ENCODE data around the gene ENHO. TPM values are rescaled to one million over a fixed set of nuclear protein-coding genes. Genes with fewer than 3 reads are reported as not detected.
A peak's percentile ranks its signal among the peaks of the same experiment; 100 is the strongest.
"Not testable (repeated sequence)": the region's sequence is repeated elsewhere in the genome, so short reads cannot be mapped to it uniquely, and the experiment has no call there.

The ENHO gene
- polyA plus RNA-seq, 6 donors from 2014 or later, result not detected

DNA sequence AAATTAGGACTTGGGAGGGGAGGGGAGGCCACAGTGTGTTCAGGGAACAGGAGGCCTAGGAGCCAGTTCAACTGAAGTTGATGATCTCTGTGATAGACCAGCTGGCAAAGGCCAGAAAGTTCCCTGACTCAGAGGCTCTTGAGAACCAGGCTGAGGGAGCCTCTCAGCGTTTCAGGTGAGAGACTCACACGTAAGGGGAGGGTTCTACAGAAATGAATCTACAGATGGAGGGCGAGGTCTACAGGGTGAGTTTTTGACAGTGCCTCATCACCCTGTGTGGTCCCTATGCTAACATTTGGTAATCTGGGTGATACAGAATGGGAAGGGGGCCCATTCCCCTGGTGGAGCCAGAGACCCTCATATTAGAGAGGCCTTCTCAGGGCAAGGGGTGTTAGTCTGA lies 32.0 kb downstream of the ENHO start:
- Mint-ChIP-seq H3K27ac (peak overlapping the region in 1 of 6 donors; percentile 64), H3K9me3 (no peaks in the 10 kb centered on the region), H3K36me3 (no peaks in the 10 kb centered on the region), H3K27me3 (peaks cover 17 to 81% (median 64%) of the 10 kb centered on the region in 3 donors), H3K4me1 (no peaks in the 10 kb centered on the region), H3K4me3 (no peak overlapping the region)
- DNase-seq (no peak), ATAC-seq (ENCODE audit: low read depth in 2 of 2) (no peak)

DNA sequence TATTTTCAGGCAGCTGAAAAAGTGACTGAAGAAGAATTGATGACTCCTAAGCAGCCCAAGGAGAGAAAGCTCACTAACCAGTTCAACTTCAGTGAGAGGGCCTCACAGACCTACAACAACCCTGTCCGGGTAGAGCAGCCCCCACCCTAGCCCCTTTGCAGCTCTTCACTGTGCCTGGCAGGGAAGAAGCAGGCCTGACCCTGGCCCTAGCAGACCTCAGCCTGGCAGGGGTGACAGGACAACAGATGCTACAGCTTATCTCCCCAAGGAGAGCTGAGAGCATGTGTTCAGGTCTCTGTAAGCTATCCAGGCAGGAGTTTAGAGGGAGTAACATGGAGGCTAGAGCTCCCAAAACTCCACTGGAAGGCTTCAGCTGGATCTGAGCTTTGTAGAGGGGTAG lies 32.4 kb downstream of the ENHO start:
- no peaks in the 10 kb centered on the region for H3K4me1 Mint-ChIP-seq
- no peaks in the 10 kb centered on the region for H3K36me3 Mint-ChIP-seq
- no peak overlapping the region for H3K4me3 Mint-ChIP-seq
- H3K27me3 Mint-ChIP-seq, result peaks cover 18 to 77% (median 64%) of the 10 kb centered on the region in 3 donors
- no peak for DNase-seq
- ATAC-seq (ENCODE audit: low read depth in 2 of 2), result no peak
- H3K27ac Mint-ChIP-seq, result peak overlapping the region in 1 of 6 donors; percentile 64
- H3K9me3 Mint-ChIP-seq, result no peaks in the 10 kb centered on the region

DNA sequence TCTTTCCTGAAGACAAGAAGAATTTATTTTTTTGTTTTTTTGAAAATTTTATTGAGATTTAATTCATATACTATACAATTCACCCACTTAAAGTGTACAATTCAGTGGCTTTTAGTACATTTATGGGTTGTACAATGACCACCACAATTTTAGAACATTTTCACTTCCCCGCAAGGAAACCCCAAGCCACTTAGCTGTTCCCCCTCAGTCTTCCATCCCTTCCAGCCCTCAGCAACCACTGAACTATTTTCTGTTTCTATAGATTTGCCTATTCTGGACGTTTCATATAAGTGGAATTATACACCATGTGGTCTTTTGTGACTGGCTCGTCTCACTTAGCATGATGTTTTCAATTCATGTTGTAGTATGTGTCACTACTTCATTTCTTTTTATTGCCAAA lies 36.2 kb downstream of the ENHO start:
- Mint-ChIP-seq H3K36me3 (no peaks in the 10 kb centered on the region), H3K27me3 (peaks cover 17 to 56% (median 40%) of the 10 kb centered on the region in 3 donors), H3K4me3 (no peak overlapping the region), H3K27ac (no peak overlapping the region), H3K9me3 (peaks cover 0 to under 1% (median 0%) of the 10 kb centered on the region in 7 donors), H3K4me1 (no peaks in the 10 kb centered on the region)
- ATAC-seq (ENCODE audit: low read depth in 2 of 2), result no peak
- DNase-seq, result no peak

DNA sequence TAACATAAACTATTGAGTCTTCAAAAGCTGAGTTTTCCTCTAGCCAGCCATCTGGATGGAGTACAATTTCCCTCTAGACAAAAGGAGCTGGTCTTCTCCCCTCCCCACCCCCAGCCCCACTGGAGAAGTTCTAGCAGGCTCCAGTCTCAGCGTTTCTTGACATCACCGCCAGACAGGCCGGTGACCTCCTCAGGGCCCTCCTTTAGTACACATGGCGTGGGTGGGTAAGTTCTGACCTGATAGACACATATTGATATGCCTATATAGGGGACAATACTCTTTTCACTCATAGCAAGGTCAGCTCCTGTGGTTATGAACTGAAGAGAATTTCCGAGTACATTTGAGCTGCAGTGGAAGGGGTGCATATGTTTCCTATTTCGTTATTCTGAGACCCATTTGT lies 37.0 kb downstream of the ENHO start:
- Mint-ChIP-seq H3K27ac (no peak overlapping the region), H3K4me3 (no peak overlapping the region), H3K9me3 (peaks cover 0 to 2% (median 0%) of the 10 kb centered on the region in 7 donors), H3K36me3 (no peaks in the 10 kb centered on the region), H3K27me3 (peaks cover 19 to 52% (median 33%) of the 10 kb centered on the region in 3 donors), H3K4me1 (no peaks in the 10 kb centered on the region)
- ATAC-seq (ENCODE audit: low read depth in 2 of 2), result no peak
- DNase-seq, result no peak

DNA sequence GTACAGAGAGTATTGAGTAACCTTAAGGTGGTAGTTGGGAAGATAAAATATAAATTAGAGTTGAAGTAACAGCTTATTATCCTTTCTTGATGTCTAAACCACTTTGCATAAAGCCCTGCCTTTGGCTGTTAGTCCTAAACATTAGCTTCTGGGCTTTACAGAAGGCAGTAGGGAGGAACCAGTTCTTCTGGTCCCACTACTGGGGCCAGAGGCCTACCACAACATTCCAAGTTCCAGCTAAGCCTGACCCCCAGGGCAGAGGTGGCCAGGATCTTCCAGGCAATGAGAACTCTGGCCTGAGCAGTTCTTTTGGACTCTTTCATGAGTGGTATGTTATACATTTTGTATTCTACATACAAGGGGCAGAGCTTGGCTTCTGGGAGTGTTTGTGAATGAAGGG lies 38.1 kb downstream of the ENHO start:
- peaks cover 0 to 2% (median 0%) of the 10 kb centered on the region in 7 donors for H3K9me3 Mint-ChIP-seq
- peaks cover 23 to 45% (median 25%) of the 10 kb centered on the region in 3 donors for H3K27me3 Mint-ChIP-seq
- ATAC-seq (ENCODE audit: low read depth in 2 of 2) (no peak), DNase-seq (no peak)
- H3K36me3 Mint-ChIP-seq, result no peaks in the 10 kb centered on the region
- no peak overlapping the region for H3K4me3 Mint-ChIP-seq
- no peaks in the 10 kb centered on the region for H3K4me1 Mint-ChIP-seq
- H3K27ac Mint-ChIP-seq, result no peak overlapping the region

DNA sequence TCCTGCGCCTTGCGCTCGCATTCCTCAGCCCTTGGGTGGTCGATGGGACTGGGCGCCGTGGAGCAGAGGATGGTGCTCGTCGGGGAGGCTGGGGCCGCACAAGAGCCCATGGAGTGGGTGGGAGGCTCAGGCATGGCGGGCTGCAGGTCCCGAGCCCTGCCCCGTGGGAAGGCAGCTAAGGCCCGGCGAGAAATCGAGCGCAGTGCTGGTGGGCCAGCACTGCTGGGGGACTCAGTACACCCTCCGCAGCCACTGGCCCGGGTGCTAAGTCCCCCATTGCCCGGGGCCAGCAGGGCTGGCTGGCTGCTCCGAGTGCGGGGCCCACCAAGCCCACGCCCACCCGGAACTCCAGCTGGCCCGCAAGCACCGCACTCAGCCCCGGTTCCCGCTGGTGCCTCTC lies 40.0 kb downstream of the ENHO start:
- ATAC-seq (ENCODE audit: low read depth in 2 of 2); H3K4me1 Mint-ChIP-seq; H3K36me3 Mint-ChIP-seq; H3K4me3 Mint-ChIP-seq; H3K27ac Mint-ChIP-seq; H3K9me3 Mint-ChIP-seq; DNase-seq: not testable (repeated sequence)
- H3K27me3 Mint-ChIP-seq, result peaks cover 20 to 40% (median 24%) of the 10 kb centered on the region in 3 donors

DNA sequence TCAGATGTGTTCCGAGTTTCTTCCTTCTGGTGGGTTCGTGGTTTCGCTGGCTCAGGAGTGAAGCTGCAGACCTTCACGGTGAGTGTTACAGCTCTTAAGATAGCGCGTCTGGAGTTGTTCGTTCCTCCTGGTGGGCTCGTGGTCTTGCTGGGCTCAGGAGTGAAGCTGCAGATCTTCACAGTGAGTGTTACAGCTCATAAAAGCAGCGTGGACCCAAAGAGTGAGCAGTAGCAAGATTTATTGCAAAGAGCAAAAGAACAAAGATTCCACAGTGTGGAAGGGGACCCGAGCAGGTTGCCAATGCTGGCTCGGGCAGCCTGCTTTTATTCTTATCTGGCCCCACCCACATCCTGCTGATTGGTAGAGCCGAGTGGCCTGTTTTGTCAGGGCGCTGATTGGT lies 41.2 kb downstream of the ENHO start:
- peaks cover 21 to 32% (median 24%) of the 10 kb centered on the region in 3 donors for H3K27me3 Mint-ChIP-seq

DNA sequence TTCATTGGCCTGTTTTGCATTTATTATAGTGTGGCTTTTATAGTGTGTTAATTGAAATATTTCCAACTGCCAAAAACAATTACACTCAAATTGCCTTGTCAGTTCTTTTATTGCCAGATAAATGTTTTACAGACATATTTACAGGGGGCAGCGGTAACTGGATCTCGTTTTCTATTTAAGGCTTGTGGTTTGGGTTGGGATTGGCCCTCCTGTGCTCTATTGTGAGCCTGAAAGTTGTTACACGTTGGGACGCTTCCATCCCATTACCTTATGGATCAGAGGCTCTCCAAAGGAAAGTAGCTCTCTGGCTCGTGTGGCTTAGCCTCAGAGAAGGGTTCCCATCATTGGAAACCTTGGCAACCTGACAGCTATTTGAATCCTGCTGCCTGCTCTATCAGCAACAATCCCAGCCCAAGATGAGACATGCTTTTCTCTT lies 43.3 kb downstream of the ENHO start:
- H3K36me3 Mint-ChIP-seq, result no peaks in the 10 kb centered on the region
- H3K4me3 Mint-ChIP-seq, result no peak overlapping the region
- DNase-seq, result no peak
- H3K27me3 Mint-ChIP-seq, result peaks cover 17 to 44% (median 28%) of the 10 kb centered on the region in 3 donors
- ATAC-seq (ENCODE audit: low read depth in 2 of 2), result no peak
- H3K4me1 Mint-ChIP-seq, result no peaks in the 10 kb centered on the region
- peaks cover 0 to 2% (median 0%) of the 10 kb centered on the region in 7 donors for H3K9me3 Mint-ChIP-seq
- H3K27ac Mint-ChIP-seq, result no peak overlapping the region

More for the DNA sequence above, 41.2 kb downstream of the ENHO start:
- not testable (repeated sequence) for H3K9me3 Mint-ChIP-seq; DNase-seq; H3K27ac Mint-ChIP-seq; H3K4me3 Mint-ChIP-seq; H3K4me1 Mint-ChIP-seq; H3K36me3 Mint-ChIP-seq; ATAC-seq (ENCODE audit: low read depth in 2 of 2)

DNA sequence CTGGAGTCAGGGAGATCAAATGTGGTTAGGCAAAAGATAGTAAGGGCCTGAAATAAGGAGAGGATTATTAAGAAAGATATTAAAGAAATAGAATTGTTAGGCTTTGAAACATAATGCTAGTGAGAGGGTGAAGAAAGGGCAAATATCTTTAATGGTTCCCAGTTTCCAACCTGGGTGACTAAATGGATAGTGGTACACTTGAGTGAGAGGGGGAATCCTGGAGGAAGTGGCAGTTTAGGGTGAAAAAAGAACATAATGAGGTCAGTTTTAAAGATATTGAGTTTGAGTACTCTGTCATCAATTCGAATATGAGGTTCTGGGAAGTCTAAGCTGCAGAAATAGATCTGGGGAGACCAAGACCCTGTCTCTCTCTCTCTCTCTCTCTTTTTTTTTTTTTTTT lies 45.2 kb downstream of the ENHO start:
- Mint-ChIP-seq H3K36me3 (no peaks in the 10 kb centered on the region), H3K4me3 (no peak overlapping the region), H3K27ac (no peak overlapping the region), H3K4me1 (no peaks in the 10 kb centered on the region), H3K27me3 (peaks cover 17 to 41% (median 28%) of the 10 kb centered on the region in 3 donors), H3K9me3 (peaks cover 0 to 2% (median 0%) of the 10 kb centered on the region in 7 donors)
- ATAC-seq (ENCODE audit: low read depth in 2 of 2) (no peak), DNase-seq (no peak)

DNA sequence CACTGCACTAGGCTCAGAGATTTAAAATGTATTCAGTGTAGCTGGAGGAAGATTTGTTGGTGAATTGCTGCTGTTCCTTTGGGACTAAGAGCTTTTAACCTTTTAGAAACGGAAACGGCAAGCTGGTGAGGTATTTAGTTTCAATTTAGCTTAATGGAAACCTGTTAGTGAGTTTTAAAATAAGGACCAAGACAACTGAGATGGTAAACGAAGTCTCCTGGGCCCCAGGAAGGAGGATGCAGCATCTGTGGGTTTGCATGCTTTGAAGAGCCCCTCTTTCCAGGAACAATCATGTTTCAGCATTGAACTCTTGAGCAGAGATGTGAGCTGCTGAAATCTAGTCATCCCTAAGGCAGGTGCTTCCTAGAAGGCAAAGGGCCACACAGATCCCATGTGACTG lies 47.7 kb downstream of the ENHO start:
- H3K9me3 Mint-ChIP-seq, result no peaks in the 10 kb centered on the region
- DNase-seq (no peak), ATAC-seq (ENCODE audit: low read depth in 2 of 2) (no peak)
- H3K4me1 Mint-ChIP-seq, result no peaks in the 10 kb centered on the region
- no peak overlapping the region for H3K4me3 Mint-ChIP-seq
- H3K36me3 Mint-ChIP-seq, result no peaks in the 10 kb centered on the region
- peaks cover 14 to 37% (median 28%) of the 10 kb centered on the region in 3 donors for H3K27me3 Mint-ChIP-seq
- no peak overlapping the region for H3K27ac Mint-ChIP-seq

Other genes starting within 250 kb of the ENHO start
- gene KIF24, start 193.7 kb downstream of the ENHO start, polyA plus RNA-seq (ENCODE audit: low read depth in 6 of 6), result under 1 TPM in 5 of 6 donors, not detected in 1; 0.07 to 0.21 (median 0.12) TPM
- 10 to 100 TPM in 5 of 6 donors, 1 to 10 TPM in 1; 8.6 to 37.0 (median 20.0) TPM for gene NUDT2, start 193.4 kb downstream of the ENHO start, polyA plus RNA-seq (ENCODE audit: low read depth in 6 of 6)
- gene MYORG, start 146.1 kb downstream of the ENHO start, polyA plus RNA-seq (ENCODE audit: low read depth in 6 of 6), result under 1 TPM in 2 of 6 donors, not detected in 4; 0.08 to 0.25 TPM
- gene FAM219A, start 64.4 kb downstream of the ENHO start, polyA plus RNA-seq (ENCODE audit: low read depth in 6 of 6), result 1 to 10 TPM in 3 of 6 donors, under 1 TPM in 3; 0.80 to 1.5 (median 1.1) TPM
- not detected for gene DNAI1, start 64.2 kb downstream of the ENHO start, polyA plus RNA-seq (ENCODE audit: low read depth in 6 of 6)
- gene CNTFR, start 66.7 kb upstream of the ENHO start, polyA plus RNA-seq (ENCODE audit: low read depth in 6 of 6), result not detected
- gene RPP25L, start 89.1 kb upstream of the ENHO start, polyA plus RNA-seq (ENCODE audit: low read depth in 6 of 6), result 10 to 100 TPM; 25.1 to 50.6 (median 43.7) TPM
- gene DCTN3, start 97.5 kb upstream of the ENHO start, polyA plus RNA-seq (ENCODE audit: low read depth in 6 of 6), result 100 to 1,000 TPM in 3 of 6 donors, 10 to 100 TPM in 3; 83.5 to 118 (median 103) TPM
- not detected for gene ARID3C, start 106.1 kb upstream of the ENHO start, polyA plus RNA-seq (ENCODE audit: low read depth in 6 of 6)
- 10 to 100 TPM; 40.1 to 75.8 (median 47.0) TPM for gene SIGMAR1, start 114.8 kb upstream of the ENHO start, polyA plus RNA-seq (ENCODE audit: low read depth in 6 of 6)
- 10 to 100 TPM; 29.1 to 51.1 (median 36.3) TPM for gene GALT, start 123.7 kb upstream of the ENHO start, polyA plus RNA-seq (ENCODE audit: low read depth in 6 of 6)
- 1 to 10 TPM; 2.0 to 7.4 (median 3.0) TPM for gene IL11RA, start 129.2 kb upstream of the ENHO start, polyA plus RNA-seq (ENCODE audit: low read depth in 6 of 6)
- not detected for gene CCL27, start 139.7 kb upstream of the ENHO start, polyA plus RNA-seq (ENCODE audit: low read depth in 6 of 6)
- gene CCL19, start 168.3 kb upstream of the ENHO start, polyA plus RNA-seq (ENCODE audit: low read depth in 6 of 6), result not detected
- not detected for gene CCL21, start 187.1 kb upstream of the ENHO start, polyA plus RNA-seq (ENCODE audit: low read depth in 6 of 6)